CD1c-positive myeloid dendritic cell (primary cell): ENCODE results near the gene GRK1.
"Not testable (repeated sequence)": the region's sequence is repeated elsewhere in the genome, so short reads cannot be mapped to it uniquely, and the experiment has no call there.

ENCODE experiments used
- DNase-seq: peaks from one replicate; pipeline ENCODE4 v3.0.0-alpha.2; 2016; ENCODE audit errors: extremely low spot score

Gene GRK1

GRCh38 chr13:113743366-113744195 lies 76.6 kb downstream of the GRK1 start:
- no peak for DNase-seq

GRCh38 chr13:113744197-113745000 lies 77.4 kb downstream of the GRK1 start:
- DNase-seq: no peak

GRCh38 chr13:113745059-113745458 lies 78.0 kb downstream of the GRK1 start:
- DNase-seq: no peak

- DNase-seq: not testable (repeated sequence)
Measured at GRCh38 chr13:113745500-113746142, 78.6 kb downstream of the GRK1 start.

- no peak for DNase-seq
Measured at GRCh38 chr13:113746143-113746525, 79.1 kb downstream of the GRK1 start.

- no peak for DNase-seq
Measured at GRCh38 chr13:113746671-113747070, 79.7 kb downstream of the GRK1 start.

- no peak for DNase-seq
Measured at GRCh38 chr13:113747291-113747833, 80.3 kb downstream of the GRK1 start.

GRCh38 chr13:113748101-113748861 lies 81.3 kb downstream of the GRK1 start:
- DNase-seq: no peak

- DNase-seq: no peak
Measured at GRCh38 chr13:113748862-113749451, 81.9 kb downstream of the GRK1 start.

GRCh38 chr13:113749507-113749906 lies 82.5 kb downstream of the GRK1 start:
- no peak for DNase-seq

GRCh38 chr13:113749967-113750366 lies 82.9 kb downstream of the GRK1 start:
- no peak for DNase-seq

- no peak for DNase-seq
Measured at GRCh38 chr13:113750554-113751399, 83.8 kb downstream of the GRK1 start.

GRCh38 chr13:113751491-113751890 lies 84.5 kb downstream of the GRK1 start:
- no peak for DNase-seq

GRCh38 chr13:113752211-113752986 lies 85.4 kb downstream of the GRK1 start:
- DNase-seq: not testable (repeated sequence)

- DNase-seq: no peak
Measured at GRCh38 chr13:113753171-113753570, 86.2 kb downstream of the GRK1 start.

- no peak for DNase-seq
Measured at GRCh38 chr13:113754242-113754641, 87.2 kb downstream of the GRK1 start.

- no peak for DNase-seq
Measured at GRCh38 chr13:113754691-113755090, 87.7 kb downstream of the GRK1 start.

- no peak for DNase-seq
Measured at GRCh38 chr13:113756441-113757097, 89.5 kb downstream of the GRK1 start.
